K562 (cell line): ENCODE data around the gene UBE2C.

ENCODE experiments used
- NBN ChIP-seq: fragments of 450-650 bp; IDR thresholded peaks from 2 replicates; pipeline ENCODE4 v1.6.1; 2016; ENCODE audit warnings: low read depth, mild to moderate bottlenecking
- POLR2AphosphoS5 ChIP-seq: IDR thresholded peaks from 2 replicates; pipeline ENCODE4 v1.6.1; 2011; ENCODE audit warnings: mild to moderate bottlenecking, low read depth, low read length, moderate library complexity; ENCODE audit not compliant: control insufficient read depth, insufficient read depth

DNA sequence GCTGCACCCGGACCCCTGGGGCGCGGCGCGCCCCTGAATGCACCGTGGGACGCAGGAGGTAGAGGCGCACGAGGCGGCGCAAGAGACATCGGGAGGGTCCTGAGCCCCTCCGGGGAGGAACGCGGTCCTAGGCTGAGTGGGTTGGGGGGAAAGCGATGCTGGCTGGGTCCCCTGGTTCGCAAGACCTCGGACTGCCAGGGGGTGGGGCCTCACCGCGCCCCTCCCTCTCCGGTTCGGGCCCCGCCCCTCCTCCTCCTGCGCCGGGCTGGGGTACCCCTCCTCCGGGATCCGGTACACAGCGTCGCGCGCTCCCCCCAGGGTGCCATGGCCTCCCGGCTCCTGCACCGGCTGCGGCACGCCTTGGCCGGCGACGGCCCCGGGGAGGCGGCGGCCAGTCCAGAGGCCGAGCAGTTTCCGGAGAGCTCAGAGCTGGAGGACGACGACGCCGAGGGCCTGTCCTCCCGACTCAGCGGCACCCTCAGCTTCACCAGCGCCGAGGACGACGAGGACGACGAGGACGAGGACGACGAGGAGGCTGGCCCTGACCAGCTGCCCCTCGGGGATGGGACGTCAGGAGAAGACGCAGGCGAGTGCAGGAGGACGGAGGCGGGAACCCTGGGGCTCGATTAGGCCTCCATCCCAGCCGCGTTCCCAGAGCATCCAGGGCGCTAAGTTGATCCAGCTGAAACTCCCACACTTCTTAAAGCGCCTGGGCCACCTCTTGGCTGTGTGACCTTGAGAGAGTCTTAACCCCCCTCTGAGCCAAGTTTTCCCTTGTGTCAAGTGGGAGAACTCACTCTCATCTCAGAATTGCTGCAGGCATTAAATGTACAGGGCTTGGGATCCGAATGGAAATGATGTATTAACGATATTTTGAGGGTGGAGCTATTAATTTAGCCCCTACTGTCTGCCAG, 21.7 kb downstream of the UBE2C start:
- TF ChIP-seq POLR2AphosphoS5 (no peak), NBN (no peak)
